K562 (cell line): ENCODE measurements around the gene FCSK. TPM values are rescaled to one million over a fixed set of nuclear protein-coding genes. Genes with fewer than 3 reads are reported as not detected.

Source experiments
- ATAC-seq: fragments of 200-7000 bp; cut with Tn5 transposase; 3 replicates; pipeline ENCODE4 v1.9.1; 2020; ENCODE audit warnings: moderate library complexity
- BruUV-seq: library from RNA; stranded (reverse); fragments of 400-500 nt; replicated peaks from 2 replicates; lab custom pipeline; 2021; lab: Mats Ljungman, UMichigan
- CTCF ChIA-PET: fragments of 300-600 bp; formaldehyde crosslinking; extraction: SDS; loops from one replicate; lab custom pipeline; 2021; ENCODE audit warnings: low intra/inter-chr PET ratio; lab: Yijun Ruan, JAX
- POLR2A ChIA-PET: fragments of 300-600, 350-650 bp; sonication (Branson Sonifier 250); formaldehyde crosslinking; extraction: SDS; loops from one replicate; lab custom pipeline; 2021; ENCODE audit warnings: antibody characterized with exemption, inconsistent platforms; lab: Yijun Ruan, JAX
- DNase-seq, 4 experiments: peaks; one replicate each; pipeline versions ENCODE4 v3.0.0 to v3.0.0-alpha.2; 2011 to 2018; ENCODE audit warnings: low spot score in 3 of 4, mixed read lengths in 3 of 4; ENCODE audit errors: extremely low read depth in 1 of 4
- FAIRE-seq: peaks from 2 replicates; lab custom pipeline; 2011; peaks lifted over from hg19 to GRCh38; lab: Jason Lieb, UNC
- H2AFZ ChIP-seq: 2 replicates; pipeline ENCODE4 v1.6.0; 2011; ENCODE audit warnings: low read depth, low read length, control low read depth, inconsistent platforms
- H3K27ac ChIP-seq: fragments of 200-600 bp; 3 replicates; pipeline ENCODE4 v1.8.0; 2011; ENCODE audit warnings: low read depth, mild to moderate bottlenecking, control low read depth, inconsistent platforms, low read length, moderate library complexity, mixed read lengths; ENCODE audit errors: extremely low read depth
- H3K27me3 ChIP-seq, 2 experiments: fragments of 300-600 bp in 1 of 2; 2 replicates in 1 of 2; 3 replicates in 1 of 2; pipeline versions ENCODE4 v1.6.0 to v1.8.0; 2011; ENCODE audit warnings: inconsistent platforms in 2 of 2, low read length in 2 of 2, mild to moderate bottlenecking in 1 of 2, mixed read lengths in 1 of 2, moderate library complexity in 1 of 2; ENCODE audit not compliant: control insufficient read depth in 2 of 2, insufficient read depth in 2 of 2
- H3K36me3 ChIP-seq: fragments of 300-600 bp; 3 replicates; pipeline ENCODE4 v1.8.0; 2011; ENCODE audit warnings: mild to moderate bottlenecking, low read length, inconsistent platforms; ENCODE audit not compliant: control insufficient read depth, insufficient read depth
- H3K4me1 ChIP-seq, 2 experiments: fragments of 200-600 bp in 1 of 2; replicated peaks in 1 of 2; 2 replicates in 1 of 2; 3 replicates in 1 of 2; pipeline versions ENCODE4 v1.5.1 to v1.8.0; 2011; ENCODE audit warnings: inconsistent platforms in 2 of 2, low read length in 2 of 2, mild to moderate bottlenecking in 1 of 2, mixed read lengths in 1 of 2, moderate library complexity in 1 of 2; ENCODE audit not compliant: control insufficient read depth in 2 of 2, insufficient read depth in 2 of 2
- H3K4me2 ChIP-seq: 2 replicates; pipeline ENCODE4 v1.6.1; 2011; ENCODE audit warnings: low read length, control low read depth, inconsistent platforms, mixed read lengths; ENCODE audit not compliant: insufficient read depth
- H3K4me3 ChIP-seq: fragments of 200-600 bp; sonication (generic), shearing (Covaris generic); 2 replicates; pipeline ENCODE4 v1.5.1; 2016; ENCODE audit warnings: control low read depth, inconsistent platforms
- H3K79me2 ChIP-seq: fragments of 200-600 bp; 3 replicates; pipeline ENCODE4 v1.8.0; 2011; ENCODE audit warnings: low read length, inconsistent platforms; ENCODE audit not compliant: control insufficient read depth, insufficient read depth
- H3K9ac ChIP-seq, 2 experiments: 2 replicates each; pipeline versions ENCODE4 v1.6.0 to v1.6.1; 2011; ENCODE audit warnings: low read depth in 2 of 2, low read length in 2 of 2, control low read depth in 1 of 2, inconsistent platforms in 1 of 2, mild to moderate bottlenecking in 1 of 2, mixed read lengths in 1 of 2; ENCODE audit not compliant: insufficient read depth in 1 of 2
- H3K9me1 ChIP-seq: one replicate; pipeline ENCODE4 v1.6.0; 2011; ENCODE audit warnings: inconsistent platforms, mild to moderate bottlenecking, low read length, moderate library complexity; ENCODE audit not compliant: control insufficient read depth, insufficient read depth
- H3K9me3 ChIP-seq: replicated peaks from 2 replicates; pipeline ENCODE4 v1.5.1; 2011; ENCODE audit warnings: low read depth, low read length, inconsistent platforms; ENCODE audit not compliant: control insufficient read depth, insufficient read depth
- H4K20me1 ChIP-seq: replicated peaks from 2 replicates; pipeline ENCODE4 v1.6.1; 2011; ENCODE audit warnings: low read length, inconsistent platforms, mixed read lengths; ENCODE audit not compliant: control insufficient read depth, insufficient read depth
- ATF4 ChIP-seq: fragments of 450-650 bp; formaldehyde crosslinking; IDR thresholded peaks from 2 replicates; pipeline ENCODE4 v1.4.0; 2022; ENCODE audit warnings: mild to moderate bottlenecking, moderate library complexity
- COPS2 ChIP-seq: fragments of 450-650 bp; conservative IDR thresholded peaks from 2 replicates; pipeline ENCODE4 v1.6.1; 2016; ENCODE audit warnings: mild to moderate bottlenecking, moderate library complexity
- RAD21 ChIP-seq, 2 experiments: fragments of 250-450 bp in 1 of 2; fragments of 450-650 bp in 1 of 2; sonication (Bioruptor Pico) in 1 of 2; formaldehyde crosslinking in 1 of 2; IDR thresholded peaks in 1 of 2; conservative IDR thresholded peaks in 1 of 2; 2 replicates each; pipeline versions ENCODE4 v1.4.0 to v1.8.0; 2020 to 2022; ENCODE audit warnings: mild to moderate bottlenecking in 2 of 2, moderate library complexity in 1 of 2
- RBFOX2 ChIP-seq: fragments of 200-400 bp; formaldehyde crosslinking; IDR thresholded peaks from 2 replicates; pipeline ENCODE4 v1.6.1; 2017; ENCODE audit warnings: low read depth, mild to moderate bottlenecking, low read length, moderate library complexity
- RFX1 ChIP-seq: fragments of 450-650 bp; IDR thresholded peaks from 2 replicates; pipeline ENCODE4 v1.6.1; 2016; ENCODE audit warnings: mild to moderate bottlenecking, moderate library complexity
- SMAD1 ChIP-seq: fragments of 150-350 bp; IDR thresholded peaks from 2 replicates; pipeline ENCODE4 v1.6.1; 2014; ENCODE audit warnings: low read length, low read depth; ENCODE audit not compliant: partially characterized antibody
- SMARCA5 ChIP-seq: fragments of 450-650 bp; IDR thresholded peaks from 2 replicates; pipeline ENCODE4 v1.6.1; 2016
- SRSF7 ChIP-seq: fragments of 200-400 bp; formaldehyde crosslinking; optimal IDR thresholded peaks from 2 replicates; pipeline ENCODE3; 2017; ENCODE audit warnings: mild to moderate bottlenecking, low read depth, low read length
- WGBS: fragments of 100-300 bp; shearing (Covaris generic); methylation state at CpG from one replicate; pipeline ENCODE4 v1.1.6; 2016; ENCODE audit warnings: low coverage, mixed read lengths; ENCODE audit not compliant: insufficient coverage; ENCODE audit errors: missing lambda C conversion rate; 5-methylcytosine and 5-hydroxymethylcytosine counted together
- in situ Hi-C: fragments of 300-500 bp; cut with MboI; formaldehyde crosslinking; loops from 4 replicates; pipeline ENCODE4 v1.15.0; 2018; ENCODE audit warnings: inconsistent platforms, mixed read lengths
- intact Hi-C: fragments of 100-400 bp; cut with micrococcal nuclease; formaldehyde crosslinking; loops from 2 replicates; pipeline ENCODE4 v1.14.2; 2022
- polyA plus RNA-seq, 8 experiments: library from polyadenylated mRNA; depleted of rRNA in 4 of 8; stranded (reverse) in 5 of 8; unstranded in 3 of 8; fragments of >200 nt; fragmentation: Nextera tagmentation in 2 of 8; fragmentation: Illumina TruSeq in 1 of 8; extraction: Ambion mirVana in 2 of 8; extraction: Trizol in 1 of 8; gene quantifications; 2 replicates each; pipeline versions ENCODE4 v1.2.1 to v1.2.3, GENCODE V29; 2011 to 2014; ENCODE audit warnings: inconsistent platforms in 1 of 8, missing spikeins in 1 of 8
- total RNA-seq, 7 experiments: library from RNA; depleted of rRNA in 6 of 7; stranded (reverse); fragments of >200 nt in 6 of 7; fragmentation: Illumina TruSeq in 2 of 7; extraction: Trizol in 2 of 7; gene quantifications; 2 replicates each; pipeline versions ENCODE4 v1.2.1 to v1.2.3, GENCODE V29; 2011 to 2021; ENCODE audit warnings: low replicate concordance in 1 of 7
- TF ChIP-seq, protein P1 (sequence below): fragments of 250-450 bp; sonication (Bioruptor Pico); IDR thresholded peaks from 2 replicates; pipeline ENCODE4 v1.8.0; 2022; ENCODE audit warnings: moderate library complexity, mild to moderate bottlenecking, inconsistent platforms
- TF ChIP-seq, protein P2 (sequence below): fragments of 450-650 bp; IDR thresholded peaks from 2 replicates; pipeline ENCODE4 v1.6.1; 2016; ENCODE audit warnings: low read depth

The FCSK gene
- total and polyA plus RNA-seq, 9 of the 15 experiments (the other 6 are each of a cell fraction or from before 2014, with no cell fraction given), result 0.92 to 18.6 (median 8.3) TPM

DNA sequence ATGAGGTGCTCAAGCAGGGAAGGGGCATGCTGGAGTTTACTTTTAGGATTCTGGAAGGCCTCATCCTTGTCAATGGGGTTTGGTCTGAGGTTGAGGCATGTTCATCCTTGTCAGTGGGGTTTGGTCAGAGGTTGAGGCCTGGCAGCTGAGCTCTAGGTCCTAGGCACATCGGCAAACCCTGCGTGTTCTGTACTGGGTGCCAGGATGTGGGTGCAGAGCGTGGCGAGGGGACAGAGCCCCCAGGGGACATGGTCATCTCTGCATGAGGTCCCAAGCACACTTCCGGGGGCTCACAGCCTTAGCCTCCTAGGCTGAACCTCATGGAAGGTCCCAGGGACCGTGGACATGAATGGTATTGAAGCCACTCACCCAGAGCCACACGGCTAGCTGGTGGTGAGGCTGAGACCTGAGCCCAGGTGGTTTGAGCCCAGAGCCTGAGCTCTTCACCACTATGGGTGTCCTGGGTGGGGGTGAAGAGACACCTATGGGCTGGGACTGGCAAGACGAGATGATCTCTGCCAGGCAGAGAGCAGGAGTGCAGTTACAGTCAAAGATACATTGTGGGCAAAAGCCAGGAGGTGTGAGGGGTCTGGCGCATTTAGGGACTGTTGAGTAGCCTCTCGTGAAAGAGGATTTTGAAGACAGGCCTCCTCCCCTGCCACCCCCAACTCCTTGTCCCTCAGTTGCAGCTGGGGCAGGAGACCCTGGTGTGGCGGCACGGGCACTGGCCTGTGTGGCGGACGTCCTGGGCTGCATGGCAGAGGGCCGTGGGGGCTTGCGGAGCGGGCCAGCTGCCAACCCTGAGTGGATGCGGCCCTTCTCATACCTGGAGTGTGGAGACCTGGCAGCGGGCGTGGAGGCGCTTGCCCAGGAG is 19.3 kb downstream of the FCSK start:
- H3K27ac ChIP-seq, result no peak overlapping the region
- no TSS peak for BruUV-seq
- ChIA-PET CTCF (no interaction called here), POLR2A (interaction anchor here (0.5 kb wide), 1 partner anchor 9 kb away, joined by 3 read pairs; no protein-coding TSS in a partner anchor)
- in situ Hi-C loops (no loop called here), intact Hi-C loops (no loop called here)
- FAIRE-seq (no peak), ATAC-seq (no peak), DNase-seq (no peak)
- H4K20me1 ChIP-seq, result peaks cover 3% of the 10 kb centered on the region; the same call in 1 of the 2 replicates
- H3K9ac ChIP-seq, result peak overlapping the region in 1 of 2 experiments; percentile 68; a peak in 2 of 4 replicates
- peaks cover 25% of the 10 kb centered on the region; the same call in 1 of the 3 replicates for H3K36me3 ChIP-seq
- peaks cover 0 to 47% of the 10 kb centered on the region in 2 experiments; a peak in 3 of 5 replicates for H3K4me1 ChIP-seq
- no peaks in the 10 kb centered on the region for H3K79me2 ChIP-seq
- H3K9me1 ChIP-seq, result no peaks in the 10 kb centered on the region
- no peak overlapping the region for H3K4me3 ChIP-seq
- 88% methylated on average over 19 of the region's 21 CpGs for WGBS
- H3K4me2 ChIP-seq, result no peak overlapping the region
- no peaks in the 10 kb centered on the region for H3K27me3 ChIP-seq
- H3K9me3 ChIP-seq, result no peaks in the 10 kb centered on the region
- TF ChIP-seq SMAD1 (no peak), ATF4 (no peak), COPS2 (no peak), SMARCA5 (no peak), RFX1 (no peak), RAD21 (CRISPR knock-in tag; conservative IDR thresholded peaks at IDR 0.05 in 1 of 2, IDR thresholded peaks at IDR 0.05 in 1 of 2) (peak in 1 of 2 experiments; percentile 9; a peak in 1 of 4 replicates), RBFOX2 (0 out of 2 replicates have a peak, but pooled peaks have one; percentile 3), SRSF7 (no peak)
- TF ChIP-seq, protein P1, sequence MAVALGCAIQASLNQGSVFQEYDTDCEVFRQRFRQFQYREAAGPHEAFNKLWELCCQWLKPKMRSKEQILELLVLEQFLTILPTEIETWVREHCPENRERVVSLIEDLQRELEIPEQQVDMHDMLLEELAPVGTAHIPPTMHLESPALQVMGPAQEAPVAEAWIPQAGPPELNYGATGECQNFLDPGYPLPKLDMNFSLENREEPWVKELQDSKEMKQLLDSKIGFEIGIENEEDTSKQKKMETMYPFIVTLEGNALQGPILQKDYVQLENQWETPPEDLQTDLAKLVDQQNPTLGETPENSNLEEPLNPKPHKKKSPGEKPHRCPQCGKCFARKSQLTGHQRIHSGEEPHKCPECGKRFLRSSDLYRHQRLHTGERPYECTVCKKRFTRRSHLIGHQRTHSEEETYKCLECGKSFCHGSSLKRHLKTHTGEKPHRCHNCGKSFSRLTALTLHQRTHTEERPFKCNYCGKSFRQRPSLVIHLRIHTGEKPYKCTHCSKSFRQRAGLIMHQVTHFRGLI (CRISPR knock-in tag), result no peak
- TF ChIP-seq, protein P2, sequence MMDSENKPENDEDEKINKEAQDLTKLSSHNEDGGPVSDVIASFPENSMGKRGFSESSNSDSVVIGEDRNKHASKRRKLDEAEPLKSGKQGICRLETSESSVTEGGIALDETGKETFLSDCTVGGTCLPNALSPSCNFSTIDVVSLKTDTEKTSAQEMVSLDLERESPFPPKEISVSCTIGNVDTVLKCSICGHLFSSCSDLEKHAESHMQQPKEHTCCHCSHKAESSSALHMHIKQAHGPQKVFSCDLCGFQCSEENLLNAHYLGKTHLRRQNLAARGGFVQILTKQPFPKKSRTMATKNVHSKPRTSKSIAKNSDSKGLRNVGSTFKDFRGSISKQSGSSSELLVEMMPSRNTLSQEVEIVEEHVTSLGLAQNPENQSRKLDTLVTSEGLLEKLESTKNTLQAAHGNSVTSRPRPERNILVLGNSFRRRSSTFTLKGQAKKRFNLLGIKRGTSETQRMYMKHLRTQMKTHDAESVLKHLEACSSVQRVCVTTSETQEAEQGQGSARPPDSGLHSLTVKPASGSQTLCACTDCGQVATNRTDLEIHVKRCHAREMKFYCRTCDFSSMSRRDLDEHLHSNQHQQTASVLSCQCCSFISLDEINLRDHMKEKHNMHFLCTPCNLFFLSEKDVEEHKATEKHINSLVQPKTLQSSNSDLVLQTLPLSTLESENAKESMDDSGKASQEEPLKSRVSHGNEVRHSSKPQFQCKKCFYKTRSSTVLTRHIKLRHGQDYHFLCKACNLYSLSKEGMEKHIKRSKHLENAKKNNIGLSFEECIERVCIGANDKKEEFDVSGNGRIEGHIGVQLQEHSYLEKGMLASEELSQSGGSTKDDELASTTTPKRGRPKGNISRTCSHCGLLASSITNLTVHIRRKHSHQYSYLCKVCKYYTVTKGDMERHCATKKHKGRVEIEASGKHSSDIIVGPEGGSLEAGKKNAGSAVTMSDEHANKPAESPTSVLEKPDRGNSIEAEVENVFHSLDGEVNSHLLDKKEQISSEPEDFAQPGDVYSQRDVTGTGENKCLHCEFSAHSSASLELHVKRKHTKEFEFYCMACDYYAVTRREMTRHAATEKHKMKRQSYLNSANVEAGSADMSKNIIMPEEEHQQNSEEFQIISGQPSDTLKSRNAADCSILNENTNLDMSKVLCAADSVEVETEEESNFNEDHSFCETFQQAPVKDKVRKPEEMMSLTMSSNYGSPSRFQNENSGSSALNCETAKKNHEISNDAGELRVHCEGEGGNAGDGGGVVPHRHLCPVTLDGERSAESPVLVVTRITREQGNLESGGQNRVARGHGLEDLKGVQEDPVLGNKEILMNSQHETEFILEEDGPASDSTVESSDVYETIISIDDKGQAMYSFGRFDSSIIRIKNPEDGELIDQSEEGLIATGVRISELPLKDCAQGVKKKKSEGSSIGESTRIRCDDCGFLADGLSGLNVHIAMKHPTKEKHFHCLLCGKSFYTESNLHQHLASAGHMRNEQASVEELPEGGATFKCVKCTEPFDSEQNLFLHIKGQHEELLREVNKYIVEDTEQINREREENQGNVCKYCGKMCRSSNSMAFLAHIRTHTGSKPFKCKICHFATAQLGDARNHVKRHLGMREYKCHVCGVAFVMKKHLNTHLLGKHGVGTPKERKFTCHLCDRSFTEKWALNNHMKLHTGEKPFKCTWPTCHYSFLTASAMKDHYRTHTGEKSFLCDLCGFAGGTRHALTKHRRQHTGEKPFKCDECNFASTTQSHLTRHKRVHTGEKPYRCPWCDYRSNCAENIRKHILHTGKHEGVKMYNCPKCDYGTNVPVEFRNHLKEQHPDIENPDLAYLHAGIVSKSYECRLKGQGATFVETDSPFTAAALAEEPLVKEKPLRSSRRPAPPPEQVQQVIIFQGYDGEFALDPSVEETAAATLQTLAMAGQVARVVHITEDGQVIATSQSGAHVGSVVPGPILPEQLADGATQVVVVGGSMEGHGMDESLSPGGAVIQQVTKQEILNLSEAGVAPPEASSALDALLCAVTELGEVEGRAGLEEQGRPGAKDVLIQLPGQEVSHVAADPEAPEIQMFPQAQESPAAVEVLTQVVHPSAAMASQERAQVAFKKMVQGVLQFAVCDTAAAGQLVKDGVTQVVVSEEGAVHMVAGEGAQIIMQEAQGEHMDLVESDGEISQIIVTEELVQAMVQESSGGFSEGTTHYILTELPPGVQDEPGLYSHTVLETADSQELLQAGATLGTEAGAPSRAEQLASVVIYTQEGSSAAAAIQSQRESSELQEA, result no peak
- no peak overlapping the region for H2AFZ ChIP-seq
